ENCODE data around the gene FCRL5. TPM values are rescaled to one million over a fixed set of nuclear protein-coding genes. Genes with fewer than 3 reads are reported as not detected.
"Not testable (repeated sequence)": the region's sequence is repeated elsewhere in the genome, so short reads cannot be mapped to it uniquely, and the experiment has no call there.

The FCRL5 gene
- total RNA-seq = 0.10 TPM

GRCh38 chr1:157551694-157552693, at the start of gene FCRL5:
FCRL5 (minus strand) TSS chr1:157552515; CDS start chr1:157552362, 153 bp downstream.
- DNase-seq = no peak

- DNase-seq = peak; percentile 24
Observed at GRCh38 chr1:157600236-157600635, 47.9 kb upstream of the FCRL5 start.

DNA sequence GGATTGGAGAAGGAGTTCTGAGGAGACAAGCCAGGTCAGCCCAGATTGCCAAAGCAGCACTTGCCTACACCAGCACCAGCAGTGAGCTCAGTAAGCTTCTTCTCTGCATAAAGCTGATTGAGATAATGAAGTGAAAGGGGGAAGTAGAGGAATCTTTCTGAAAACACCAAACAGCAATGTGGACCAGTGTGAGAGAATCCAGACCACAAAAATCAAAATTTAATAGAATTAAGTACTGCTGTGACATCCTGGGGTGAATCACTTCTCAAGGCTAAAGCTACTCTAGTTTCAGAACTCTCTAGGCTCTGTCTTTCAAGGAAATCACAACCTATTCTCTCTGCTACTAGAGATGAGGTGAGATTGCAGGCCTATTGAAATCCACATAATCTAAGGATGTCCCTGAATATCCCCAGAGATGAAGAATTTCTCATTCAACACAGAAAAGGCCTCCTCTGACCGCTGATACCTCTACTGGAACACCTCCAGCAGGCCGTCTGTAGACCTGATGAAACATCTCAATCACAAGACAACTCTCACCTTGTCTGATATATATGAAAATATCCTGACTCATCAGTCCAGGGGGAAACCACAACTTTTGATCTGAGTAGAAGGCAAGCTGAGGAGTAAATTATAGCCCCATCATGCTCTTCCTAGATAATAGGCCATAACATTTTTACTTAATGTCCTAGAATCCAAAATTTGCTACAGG, 45.8 kb upstream of the FCRL5 start, which contains the start of gene FCRL4:
Gene FCRL4, minus strand, starts transcription at position 127 of the 709 bp plus-strand sequence. CDS start 141 bp downstream, outside the sequence.
- no peak for DNase-seq

- peak; percentile 38 for DNase-seq
Observed at GRCh38 chr1:157596384-157596783, 44.1 kb upstream of the FCRL5 start.

DNA sequence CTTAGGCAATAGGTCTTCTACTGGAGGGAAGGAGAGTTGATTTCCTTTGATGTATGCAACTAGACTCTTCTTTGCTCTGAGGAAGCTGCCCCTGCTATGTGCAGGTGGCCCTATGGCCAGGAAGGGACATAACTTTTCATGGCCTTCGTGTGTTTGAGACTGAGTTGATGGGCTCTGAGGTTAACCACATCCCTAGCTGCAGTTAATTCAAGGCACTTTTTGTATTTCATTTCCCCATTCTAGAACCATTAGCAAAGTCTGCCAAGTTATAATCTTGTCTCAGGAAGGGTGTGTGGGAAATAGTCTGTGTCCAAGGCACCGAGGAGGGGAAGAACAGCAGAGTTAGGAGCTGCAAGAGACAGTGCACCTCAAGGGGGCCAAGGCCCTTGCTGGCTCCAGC, 43.0 kb upstream of the FCRL5 start:
- DNase-seq = no peak

- no peak for DNase-seq
Observed at GRCh38 chr1:157585984-157586383, 33.7 kb upstream of the FCRL5 start.

DNA sequence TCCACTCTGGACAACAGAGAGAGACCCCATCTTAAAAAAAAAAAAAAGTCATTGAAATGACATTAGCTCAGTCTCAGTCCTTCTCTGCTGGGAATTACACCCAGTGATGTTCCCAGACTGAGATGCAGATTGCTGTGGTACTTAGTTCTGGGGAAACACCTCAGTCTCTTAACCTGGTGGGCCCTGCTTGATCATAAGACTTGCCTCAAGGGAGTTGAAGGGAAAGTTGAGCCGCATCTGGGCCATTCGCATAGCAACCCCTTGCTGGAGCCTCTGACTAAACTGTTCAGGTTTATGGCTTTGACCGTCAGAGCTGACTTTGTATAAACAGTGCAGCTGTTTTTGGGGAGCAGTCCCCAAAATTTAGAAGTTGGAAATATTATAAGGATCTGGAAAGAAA, 32.2 kb upstream of the FCRL5 start:
- no peak for DNase-seq

DNA sequence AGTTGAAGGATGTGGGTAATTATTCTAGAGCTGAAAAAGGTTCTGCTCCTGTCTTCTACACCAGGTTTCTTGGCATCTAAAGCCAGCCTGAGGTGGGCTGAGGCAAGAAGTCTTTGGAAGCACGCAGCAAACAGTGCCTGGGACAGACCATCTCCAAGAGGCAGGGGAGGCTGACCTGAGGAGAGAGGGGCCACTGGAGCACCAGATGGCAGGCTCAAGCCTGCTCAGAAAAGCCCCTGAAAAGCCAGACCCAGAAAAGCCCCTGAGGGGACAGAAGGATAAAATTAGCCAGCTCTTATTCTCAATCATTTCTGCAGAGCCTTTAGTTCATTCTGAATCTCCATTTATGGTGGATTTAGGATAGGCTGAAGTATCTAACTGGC, 28.5 kb upstream of the FCRL5 start:
- DNase-seq = no peak

GRCh38 chr1:157580179-157580827, 28.0 kb upstream of the FCRL5 start:
- peak; percentile 7 for DNase-seq

GRCh38 chr1:157577420-157577819, 25.1 kb upstream of the FCRL5 start:
- DNase-seq = no peak

DNA sequence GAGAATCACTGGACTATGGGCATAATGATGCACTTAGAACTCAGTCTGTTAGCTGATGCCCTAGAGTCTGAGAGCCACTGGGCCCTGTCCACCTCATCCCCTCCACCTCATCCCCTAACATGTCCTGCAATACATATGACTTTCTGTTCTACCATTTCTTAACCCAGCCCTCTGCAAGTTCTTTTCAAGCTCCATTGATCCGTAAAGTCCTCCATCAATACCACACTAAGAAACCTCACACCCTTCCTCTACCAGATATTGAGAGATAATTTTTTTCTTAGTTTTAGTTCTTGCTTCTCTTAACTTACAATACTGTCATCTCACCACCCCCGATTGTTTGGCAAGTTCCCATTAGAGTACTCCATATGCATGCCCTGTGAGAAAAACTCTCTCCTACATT, 23.4 kb upstream of the FCRL5 start:
- DNase-seq = no peak

GRCh38 chr1:157574836-157575235, 22.5 kb upstream of the FCRL5 start:
- no peak for DNase-seq

- DNase-seq = no peak
Observed at GRCh38 chr1:157566484-157567300, 14.4 kb upstream of the FCRL5 start.

GRCh38 chr1:157562515-157562914, 10.2 kb upstream of the FCRL5 start:
- DNase-seq = no peak

GRCh38 chr1:157558119-157558518, 5.8 kb upstream of the FCRL5 start:
- no peak for DNase-seq

DNA sequence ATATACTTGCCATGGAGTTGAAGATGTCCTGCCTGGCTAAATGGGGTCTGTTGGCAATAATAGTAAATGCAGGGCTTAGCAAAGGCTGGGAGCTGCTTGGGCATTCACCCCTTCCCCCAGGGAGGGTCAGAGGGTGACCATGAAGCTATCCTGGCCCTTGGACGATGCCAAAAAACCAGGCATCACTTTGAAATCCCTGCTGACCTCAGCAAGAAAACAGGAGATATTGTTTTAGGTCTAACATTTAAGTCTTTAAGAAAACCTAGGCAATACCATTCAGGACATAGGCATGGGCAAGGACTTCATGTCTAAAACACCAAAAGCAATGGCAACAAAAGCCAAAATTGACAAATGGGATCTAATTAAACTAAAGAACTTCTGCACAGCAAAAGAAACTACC, 4.2 kb downstream of the FCRL5 start:
- not testable (repeated sequence) for DNase-seq

DNA sequence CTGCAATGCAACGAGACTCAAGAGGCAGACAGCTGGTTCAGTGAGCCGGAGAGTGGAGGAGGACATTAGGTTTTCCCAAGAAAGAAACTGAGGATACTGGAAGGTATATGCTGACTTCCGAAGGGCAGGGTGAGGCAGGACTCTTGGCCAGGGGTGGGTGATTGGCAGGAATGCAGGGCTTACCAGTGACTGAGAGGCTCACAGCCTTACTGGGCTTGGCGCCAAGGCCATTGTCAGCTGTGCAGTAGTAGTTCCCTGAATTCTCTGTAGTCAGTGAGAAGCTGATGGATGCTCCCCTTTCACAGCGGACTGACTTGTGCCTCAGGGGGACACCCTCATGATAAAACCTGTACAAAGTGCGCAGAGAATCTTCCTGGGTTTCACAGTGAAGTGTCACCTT, 9.6 kb downstream of the FCRL5 start:
- no peak for DNase-seq

DNA sequence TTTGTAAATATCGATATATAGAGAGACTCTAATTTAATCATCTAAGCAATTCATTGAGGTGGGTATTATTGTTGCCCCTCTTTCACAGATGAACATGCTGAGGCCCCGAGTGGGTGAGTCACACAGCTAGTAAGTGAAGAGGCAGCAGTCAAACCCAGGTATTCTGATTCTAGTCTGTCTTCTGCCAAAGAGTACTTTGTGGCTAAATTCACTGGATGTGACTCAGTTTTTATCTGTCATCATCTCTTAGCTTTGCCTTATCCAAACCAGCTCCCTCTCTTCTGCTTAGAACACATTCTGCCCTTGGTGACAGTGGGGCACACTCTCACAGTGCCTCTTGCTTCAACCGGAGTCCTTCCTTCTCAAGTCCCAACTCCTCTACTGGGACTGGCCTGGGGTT, 11.5 kb downstream of the FCRL5 start:
- no peak for DNase-seq

DNA sequence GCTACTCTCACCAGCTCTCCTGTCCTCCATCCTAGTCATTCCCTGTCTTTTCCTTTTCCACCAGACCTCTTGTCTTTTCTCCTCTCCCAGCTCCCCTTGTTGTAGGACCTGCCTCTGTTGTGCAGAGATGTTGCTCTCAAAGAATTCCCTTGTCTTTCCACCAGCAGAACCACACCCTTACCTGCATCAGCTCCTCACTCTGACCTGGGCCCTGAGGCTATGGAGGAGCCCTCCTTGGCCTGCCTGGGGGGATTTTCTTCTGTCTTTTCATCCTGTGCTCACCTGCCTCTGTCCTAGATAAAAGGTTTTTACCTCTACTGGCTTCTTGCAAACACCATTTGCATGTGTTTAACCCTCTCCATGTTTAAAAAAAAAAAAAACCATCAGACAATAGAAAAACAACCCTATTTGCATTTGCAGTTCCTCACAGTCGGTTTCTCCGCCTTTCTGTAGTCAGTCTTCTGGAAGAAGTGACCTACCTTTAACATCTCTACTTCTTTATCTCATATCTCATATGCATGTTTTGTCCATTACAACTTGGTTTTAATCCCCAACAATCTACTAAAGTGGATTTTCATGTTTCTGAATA, 12.1 kb downstream of the FCRL5 start:
- no peak for DNase-seq

GRCh38 chr1:157539568-157539967, 12.7 kb downstream of the FCRL5 start:
- no peak for DNase-seq

- no peak for DNase-seq
Observed at GRCh38 chr1:157532569-157532968, 19.7 kb downstream of the FCRL5 start.
